SW 1271 (cell line): Measurements from ENCODE around the gene NTM.

ENCODE experiments used
- DNase-seq, 2 experiments: peaks; one replicate each; lab custom pipeline; 2025; lab: John Stamatoyannopoulos, UW

The NTM gene

GRCh38 chr11:131549770-131550169 lies 179.4 kb downstream of the NTM start:
- no peak for DNase-seq

GRCh38 chr11:131560287-131560686 lies 189.9 kb downstream of the NTM start:
- no peak for DNase-seq

- DNase-seq = no peak
These were observed 191.1 kb downstream of the NTM start for GRCh38 chr11:131561501-131561900.

- DNase-seq = no peak
These were observed 191.6 kb downstream of the NTM start for GRCh38 chr11:131561972-131562371.

GRCh38 chr11:131568318-131568717 lies 197.9 kb downstream of the NTM start:
- no peak for DNase-seq

GRCh38 chr11:131571571-131571970 lies 201.2 kb downstream of the NTM start:
- no peak for DNase-seq

GRCh38 chr11:131572423-131572822 lies 202.0 kb downstream of the NTM start:
- no peak for DNase-seq

GRCh38 chr11:131579932-131580387 lies 209.5 kb downstream of the NTM start:
- DNase-seq = no peak

GRCh38 chr11:131580476-131580875 lies 210.1 kb downstream of the NTM start:
- DNase-seq = no peak

GRCh38 chr11:131581046-131581445 lies 210.6 kb downstream of the NTM start:
- DNase-seq = no peak

- no peak for DNase-seq
These were observed 211.7 kb downstream of the NTM start for GRCh38 chr11:131582021-131582525.

GRCh38 chr11:131583421-131583820 lies 213.0 kb downstream of the NTM start:
- DNase-seq = no peak

GRCh38 chr11:131583938-131584337 lies 213.5 kb downstream of the NTM start:
- no peak for DNase-seq

- DNase-seq = no peak
These were observed 214.6 kb downstream of the NTM start for GRCh38 chr11:131584785-131585592.

GRCh38 chr11:131588057-131588456 lies 217.6 kb downstream of the NTM start:
- DNase-seq = no peak

- DNase-seq = no peak
These were observed 220.6 kb downstream of the NTM start for GRCh38 chr11:131591051-131591461.

- no peak for DNase-seq
These were observed 221.7 kb downstream of the NTM start for GRCh38 chr11:131592152-131592551.

- no peak for DNase-seq
These were observed 222.3 kb downstream of the NTM start for GRCh38 chr11:131592734-131593133.

- no peak for DNase-seq
These were observed 222.9 kb downstream of the NTM start for GRCh38 chr11:131593301-131593700.

- DNase-seq = no peak
These were observed 225.4 kb downstream of the NTM start for GRCh38 chr11:131595797-131596196.

- DNase-seq = no peak
These were observed 227.5 kb downstream of the NTM start for GRCh38 chr11:131597890-131598289.

GRCh38 chr11:131598305-131598704 lies 227.9 kb downstream of the NTM start:
- DNase-seq = no peak

GRCh38 chr11:131599285-131599684 lies 228.9 kb downstream of the NTM start:
- no peak for DNase-seq

- DNase-seq = no peak
These were observed 230.2 kb downstream of the NTM start for GRCh38 chr11:131600628-131601027.
